ENCODE results near the gene SURF6. TPM values are rescaled to one million over a fixed set of nuclear protein-coding genes. Genes with fewer than 3 reads are reported as not detected.

SURF6 gene
- total and polyA plus RNA-seq, 2 of the 8 experiments (the other 6 are each of a cell fraction or from before 2014, with no cell fraction given): 6.1 to 23.7 TPM

GRCh38 chr9:133345596-133345995 is 9.6 kb upstream of the SURF6 start:
- H3K18ac ChIP-seq (ENCODE audit: extremely low read depth, low read length): no peak overlapping the region
- no peak overlapping the region; a peak in 1 of 4 replicates for H3K4me2 ChIP-seq (ENCODE audit: insufficient read depth in 1 of 2, low read depth in 2 of 2, low read length in 2 of 2)
- no peak overlapping the region for H3K23ac ChIP-seq (ENCODE audit: insufficient read length)
- H2BK120ac ChIP-seq (replicated peaks; ENCODE audit: low read depth, low read length): no peak overlapping the region
- no peaks in the 10 kb centered on the region for H3K9me3 ChIP-seq (ENCODE audit: insufficient read depth in 2 of 2, low read depth in 1 of 2, low read length in 1 of 2)
- H4K91ac ChIP-seq (replicated peaks; ENCODE audit: insufficient read length, low read length): no peak overlapping the region
- peaks cover 35 to 71% (median 60%) of the 10 kb centered on the region in 4 experiments for H3K36me3 ChIP-seq (ENCODE audit: control insufficient read depth in 2 of 4, insufficient read depth in 4 of 4, low read length in 3 of 4)
- no peak overlapping the region for H2AK5ac ChIP-seq (ENCODE audit: low read depth, low read length)
- H3K56ac ChIP-seq (replicated peaks; ENCODE audit: insufficient read length, low read depth, low read length): no peak overlapping the region
- H2BK15ac ChIP-seq (ENCODE audit: low read length): no peak overlapping the region
- peaks cover 9 to 39% of the 10 kb centered on the region in 2 experiments for H3K79me2 ChIP-seq (ENCODE audit: control insufficient read depth in 1 of 2, insufficient read depth in 2 of 2, low read length in 2 of 2)
- CTCF ChIA-PET (ENCODE audit: partially characterized antibody): interaction anchor here (1.2 to 3.3 kb wide), 4 partner anchors 11 to 141 kb away, joined by 3 to 22 read pairs (median 4); partner anchors contain the start of genes SURF1 and SURF2
- H3K4me3 ChIP-seq (ENCODE audit: extremely low read depth in 1 of 4, insufficient read depth in 2 of 4, low read depth in 3 of 4, low read length in 4 of 4): no peak overlapping the region
- H3K23me2 ChIP-seq (ENCODE audit: low read depth, low read length): peaks cover 9% of the 10 kb centered on the region; the same call in 1 of the 2 replicates
- H4K20me1 ChIP-seq (replicated peaks in 1 of 2; ENCODE audit: control insufficient read depth in 1 of 2, insufficient read depth in 2 of 2, low read length in 2 of 2): peaks cover 14 to 34% of the 10 kb centered on the region in 2 experiments
- H3K4me1 ChIP-seq (replicated peaks in 1 of 4; ENCODE audit: control insufficient read depth in 3 of 4, insufficient read depth in 4 of 4, low read length in 3 of 4): peaks cover 0 to 10% (median 7%) of the 10 kb centered on the region in 4 experiments; a peak in 6 of 7 replicates
- FAIRE-seq (no peak), DNase-seq (ENCODE audit: low read depth in 1 of 2, low spot score in 2 of 2) (no peak)
- no peak overlapping the region for H2BK20ac ChIP-seq (ENCODE audit: low read length)
- H4K8ac ChIP-seq (ENCODE audit: extremely low read depth, insufficient read depth, low read length): peak overlapping the region; percentile 45; the same call in 1 of the 2 replicates
- peaks cover 17% of the 10 kb centered on the region for H3K79me1 ChIP-seq (ENCODE audit: low read depth, low read length)
- H3K27me3 ChIP-seq (replicated peaks in 1 of 4; ENCODE audit: control insufficient read depth in 3 of 4, extremely low read depth in 1 of 4, insufficient read depth in 3 of 4, low read length in 3 of 4): no peaks in the 10 kb centered on the region
- H3K14ac ChIP-seq (ENCODE audit: insufficient read length): no peak overlapping the region
- no peak overlapping the region for H3K9ac ChIP-seq (replicated peaks in 1 of 4; ENCODE audit: extremely low read depth in 1 of 4, low read depth in 3 of 4, low read length in 3 of 4)
- POLR2A ChIA-PET (ENCODE audit: partially characterized antibody): interaction anchor here (1.3 to 16.1 kb wide), 5 partner anchors 9 to 74 kb away, joined by 3 to 461 read pairs (median 120); partner anchors contain the start of genes MED22, RPL7A, STKLD1 and SURF1
- no peak overlapping the region for H3K4ac ChIP-seq (replicated peaks; ENCODE audit: insufficient read length, low read depth, low read length)
- H2AFZ ChIP-seq (ENCODE audit: low read length): no peak overlapping the region
- TF ChIP-seq SIN3A (conservative IDR thresholded peaks at IDR 0.05 in 1 of 2, IDR thresholded peaks at IDR 0.05 in 1 of 2; ENCODE audit: low read depth in 1 of 2, low read length in 2 of 2) (no peak), SRF (IDR thresholded peaks at IDR 0.05; ENCODE audit: low read depth, low read length) (no peak)
- no peak overlapping the region for H3K27ac ChIP-seq (ENCODE audit: low read depth, low read length)
- H4K5ac ChIP-seq (ENCODE audit: insufficient read length, low read depth, low read length): no peak overlapping the region
- H2BK5ac ChIP-seq (ENCODE audit: low read depth, low read length): no peak overlapping the region
- H2BK12ac ChIP-seq (ENCODE audit: low read depth, low read length): no peak overlapping the region
- WGBS, 2 experiments (ENCODE audit: extremely low coverage in 1 of 2, insufficient coverage in 1 of 2, insufficient read length in 1 of 2, insufficient replicate concordance in 2 of 2, low coverage in 1 of 2, low lambda C conversion rate in 2 of 2, missing lambda C conversion rate in 1 of 2): 91% methylated on average over 6 of the region's 6 CpGs; no CpG with 5 or more reads in 1 of the 2 experiments
